ENCODE results near the gene KMT2E.

The KMT2E gene

GRCh38 chr7:105014693-105015389 is 836 bp downstream of the KMT2E start (continued):
- TF ChIP-seq CTCF (tag by site-specific recombination; IDR thresholded peaks at IDR 0.05) (peak; percentile 56; the same call in 1 of the 2 replicates), ZNF335 (tag by site-specific recombination; conservative IDR thresholded peaks at IDR 0.05) (peak; percentile 97), ZFP69B (tag by site-specific recombination; IDR thresholded peaks at IDR 0.05) (no peak), GLIS1 (tag by site-specific recombination; IDR thresholded peaks at IDR 0.05) (peak; percentile 93), SP3 (tag by site-specific recombination; IDR thresholded peaks at IDR 0.05) (peak; percentile 28; the same call in 1 of the 2 replicates)

DNA sequence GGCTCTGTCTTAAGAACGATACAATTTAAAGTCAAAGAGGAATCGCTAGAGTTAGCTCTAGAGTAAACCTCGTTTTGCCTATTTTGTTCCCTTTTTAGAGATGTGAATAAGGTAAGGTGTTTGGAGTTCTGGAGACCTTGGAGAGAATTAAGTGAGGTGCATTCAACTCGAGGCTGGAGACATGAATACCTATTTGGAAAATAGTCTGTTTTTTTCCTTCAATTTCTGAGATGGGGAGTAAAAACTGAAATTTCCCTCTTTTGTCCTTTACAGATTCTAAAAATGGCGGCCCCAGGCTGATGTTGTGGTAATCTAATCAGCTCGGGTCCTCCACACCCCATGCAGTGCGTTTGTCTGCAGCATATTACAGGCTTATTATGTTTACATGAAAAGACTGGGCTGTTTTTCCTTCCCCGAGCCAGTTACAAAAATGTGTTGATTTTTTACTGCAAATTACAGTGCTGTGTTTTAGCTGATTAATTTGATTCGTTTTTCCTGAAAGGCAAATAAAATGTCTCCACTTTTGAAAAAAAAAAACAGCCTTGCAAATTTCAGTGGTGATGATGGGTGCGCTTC is 1.5 kb downstream of the KMT2E start:
- Histone ChIP-seq H3K9me3 (ENCODE audit: control insufficient read depth, insufficient read depth, low read depth, low read length) (no peaks in the 10 kb centered on the region), H3K4me3 (ENCODE audit: low read depth, low read length) (peak overlapping the region; percentile 97), H3K36me3 (ENCODE audit: control insufficient read depth in 2 of 2, insufficient read depth in 1 of 2, low read length in 2 of 2) (peaks cover 0 to 5% of the 10 kb centered on the region in 2 experiments; a peak in 1 of 3 replicates), H3K27ac (ENCODE audit: extremely low read depth, low read depth, low read length) (peak overlapping the region; percentile 97), H3K4me1 (ENCODE audit: control insufficient read depth, insufficient read depth, low read length) (peaks cover 10% of the 10 kb centered on the region; the same call in 1 of the 2 replicates)
- CTCF ChIA-PET, result interaction anchor here (0.6 to 2.4 kb wide), 6 partner anchors 10 to 1090 kb away, joined by 3 to 12 read pairs (median 4); no protein-coding TSS in a partner anchor
- POLR2A ChIA-PET, result interaction anchor here (0.6 to 8.1 kb wide), 5 partner anchors 10 to 275 kb away, joined by 3 to 92 read pairs (median 7); no protein-coding TSS in a partner anchor
- no peak for TF ChIP-seq ZNF354C (tag by site-specific recombination; IDR thresholded peaks at IDR 0.05; ENCODE audit: borderline replicate concordance, low read depth)
- TF ChIP-seq ZNF132 (tag by site-specific recombination; IDR thresholded peaks at IDR 0.05; ENCODE audit: borderline replicate concordance), result no peak
- 0 out of 2 replicates have a peak, but pooled peaks have one; percentile 14 for TF ChIP-seq ZNF660 (tag by site-specific recombination; IDR thresholded peaks at IDR 0.05)
- TF ChIP-seq, protein P1, sequence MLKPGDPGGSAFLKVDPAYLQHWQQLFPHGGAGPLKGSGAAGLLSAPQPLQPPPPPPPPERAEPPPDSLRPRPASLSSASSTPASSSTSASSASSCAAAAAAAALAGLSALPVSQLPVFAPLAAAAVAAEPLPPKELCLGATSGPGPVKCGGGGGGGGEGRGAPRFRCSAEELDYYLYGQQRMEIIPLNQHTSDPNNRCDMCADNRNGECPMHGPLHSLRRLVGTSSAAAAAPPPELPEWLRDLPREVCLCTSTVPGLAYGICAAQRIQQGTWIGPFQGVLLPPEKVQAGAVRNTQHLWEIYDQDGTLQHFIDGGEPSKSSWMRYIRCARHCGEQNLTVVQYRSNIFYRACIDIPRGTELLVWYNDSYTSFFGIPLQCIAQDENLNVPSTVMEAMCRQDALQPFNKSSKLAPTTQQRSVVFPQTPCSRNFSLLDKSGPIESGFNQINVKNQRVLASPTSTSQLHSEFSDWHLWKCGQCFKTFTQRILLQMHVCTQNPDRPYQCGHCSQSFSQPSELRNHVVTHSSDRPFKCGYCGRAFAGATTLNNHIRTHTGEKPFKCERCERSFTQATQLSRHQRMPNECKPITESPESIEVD (tag by site-specific recombination; IDR thresholded peaks at IDR 0.05), result peak; percentile 94
- TF ChIP-seq TCF7L2 (IDR thresholded peaks at IDR 0.05; ENCODE audit: borderline replicate concordance, low read depth, low read length), result no peak
- 0 out of 2 replicates have a peak, but pooled peaks have one; percentile 32 for TF ChIP-seq IKZF3 (tag by site-specific recombination; IDR thresholded peaks at IDR 0.05)
- TF ChIP-seq, protein P2, sequence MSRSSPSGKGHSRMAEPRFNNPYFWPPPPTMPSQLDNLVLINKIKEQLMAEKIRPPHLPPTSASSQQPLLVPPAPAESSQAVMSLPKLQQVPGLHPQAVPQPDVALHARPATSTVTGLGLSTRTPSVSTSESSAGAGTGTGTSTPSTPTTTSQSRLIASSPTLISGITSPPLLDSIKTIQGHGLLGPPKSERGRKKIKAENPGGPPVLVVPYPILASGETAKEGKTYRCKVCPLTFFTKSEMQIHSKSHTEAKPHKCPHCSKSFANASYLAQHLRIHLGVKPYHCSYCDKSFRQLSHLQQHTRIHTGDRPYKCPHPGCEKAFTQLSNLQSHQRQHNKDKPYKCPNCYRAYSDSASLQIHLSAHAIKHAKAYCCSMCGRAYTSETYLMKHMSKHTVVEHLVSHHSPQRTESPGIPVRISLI (tag by site-specific recombination; IDR thresholded peaks at IDR 0.05), result peak; percentile 59; the same call in 1 of the 2 replicates
- TF ChIP-seq, protein P3, sequence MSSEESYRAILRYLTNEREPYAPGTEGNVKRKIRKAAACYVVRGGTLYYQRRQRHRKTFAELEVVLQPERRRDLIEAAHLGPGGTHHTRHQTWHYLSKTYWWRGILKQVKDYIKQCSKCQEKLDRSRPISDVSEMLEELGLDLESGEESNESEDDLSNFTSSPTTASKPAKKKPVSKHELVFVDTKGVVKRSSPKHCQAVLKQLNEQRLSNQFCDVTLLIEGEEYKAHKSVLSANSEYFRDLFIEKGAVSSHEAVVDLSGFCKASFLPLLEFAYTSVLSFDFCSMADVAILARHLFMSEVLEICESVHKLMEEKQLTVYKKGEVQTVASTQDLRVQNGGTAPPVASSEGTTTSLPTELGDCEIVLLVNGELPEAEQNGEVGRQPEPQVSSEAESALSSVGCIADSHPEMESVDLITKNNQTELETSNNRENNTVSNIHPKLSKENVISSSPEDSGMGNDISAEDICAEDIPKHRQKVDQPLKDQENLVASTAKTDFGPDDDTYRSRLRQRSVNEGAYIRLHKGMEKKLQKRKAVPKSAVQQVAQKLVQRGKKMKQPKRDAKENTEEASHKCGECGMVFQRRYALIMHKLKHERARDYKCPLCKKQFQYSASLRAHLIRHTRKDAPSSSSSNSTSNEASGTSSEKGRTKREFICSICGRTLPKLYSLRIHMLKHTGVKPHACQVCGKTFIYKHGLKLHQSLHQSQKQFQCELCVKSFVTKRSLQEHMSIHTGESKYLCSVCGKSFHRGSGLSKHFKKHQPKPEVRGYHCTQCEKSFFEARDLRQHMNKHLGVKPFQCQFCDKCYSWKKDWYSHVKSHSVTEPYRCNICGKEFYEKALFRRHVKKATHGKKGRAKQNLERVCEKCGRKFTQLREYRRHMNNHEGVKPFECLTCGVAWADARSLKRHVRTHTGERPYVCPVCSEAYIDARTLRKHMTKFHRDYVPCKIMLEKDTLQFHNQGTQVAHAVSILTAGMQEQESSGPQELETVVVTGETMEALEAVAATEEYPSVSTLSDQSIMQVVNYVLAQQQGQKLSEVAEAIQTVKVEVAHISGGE (tag by site-specific recombination; conservative IDR thresholded peaks at IDR 0.05; ENCODE audit: low read depth), result no peak
- no peak for TF ChIP-seq ZNF169 (tag by site-specific recombination; IDR thresholded peaks at IDR 0.05)
- no peak for TF ChIP-seq KLF16 (tag by site-specific recombination; IDR thresholded peaks at IDR 0.05)
- TF ChIP-seq ZNF677 (tag by site-specific recombination; IDR thresholded peaks at IDR 0.05), result no peak
- TF ChIP-seq ZNF561 (tag by site-specific recombination; IDR thresholded peaks at IDR 0.05; ENCODE audit: borderline replicate concordance), result peak; percentile 52; the same call in 1 of the 2 replicates
- no peak for TF ChIP-seq ZNF785 (tag by site-specific recombination; IDR thresholded peaks at IDR 0.05)
- 0 out of 2 replicates have a peak, but pooled peaks have one; percentile 6 for TF ChIP-seq ZXDB (tag by site-specific recombination; IDR thresholded peaks at IDR 0.05)
- TF ChIP-seq ZNF701 (tag by site-specific recombination; IDR thresholded peaks at IDR 0.05), result no peak
- no peak for TF ChIP-seq ZNF433 (tag by site-specific recombination; IDR thresholded peaks at IDR 0.05; ENCODE audit: low read depth)
- TF ChIP-seq, protein P4, sequence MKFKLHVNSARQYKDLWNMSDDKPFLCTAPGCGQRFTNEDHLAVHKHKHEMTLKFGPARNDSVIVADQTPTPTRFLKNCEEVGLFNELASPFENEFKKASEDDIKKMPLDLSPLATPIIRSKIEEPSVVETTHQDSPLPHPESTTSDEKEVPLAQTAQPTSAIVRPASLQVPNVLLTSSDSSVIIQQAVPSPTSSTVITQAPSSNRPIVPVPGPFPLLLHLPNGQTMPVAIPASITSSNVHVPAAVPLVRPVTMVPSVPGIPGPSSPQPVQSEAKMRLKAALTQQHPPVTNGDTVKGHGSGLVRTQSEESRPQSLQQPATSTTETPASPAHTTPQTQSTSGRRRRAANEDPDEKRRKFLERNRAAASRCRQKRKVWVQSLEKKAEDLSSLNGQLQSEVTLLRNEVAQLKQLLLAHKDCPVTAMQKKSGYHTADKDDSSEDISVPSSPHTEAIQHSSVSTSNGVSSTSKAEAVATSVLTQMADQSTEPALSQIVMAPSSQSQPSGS (tag by site-specific recombination; IDR thresholded peaks at IDR 0.05; ENCODE audit: low read depth), result no peak
- TF ChIP-seq ZSCAN23 (tag by site-specific recombination; IDR thresholded peaks at IDR 0.05), result no peak

Measured in HEK293 (cell line).